Esophagus squamous epithelium (tissue), 5 donors: Measurements from ENCODE around the gene MYO7B. TPM values are rescaled to one million over a fixed set of nuclear protein-coding genes. Genes with fewer than 3 reads are reported as not detected.

Source experiments
- DNase-seq: peaks from one replicate; lab custom pipeline; 2025; lab: John Stamatoyannopoulos, UW
- H3K27ac ChIP-seq, 4 donors: fragments of 200-600 bp; sonication (generic); one replicate each; pipeline ENCODE4 v1.5.1; 2016 to 2019; ENCODE audit warnings: mild to moderate bottlenecking in 1 of 4
- H3K27me3 ChIP-seq, 4 donors: fragments of 200-600 bp; sonication (generic); 1 replicate in 3 of 4; 2 replicates in 1 of 4; pipeline versions ENCODE4 v1.5.1 to v1.6.0; 2017 to 2021; ENCODE audit warnings: antibody characterized with exemption in 1 of 4
- H3K36me3 ChIP-seq, 3 donors: fragments of 200-600 bp; sonication (generic); one replicate each; pipeline ENCODE4 v1.5.1; 2016 to 2019
- H3K4me1 ChIP-seq, 3 donors: fragments of 200-600 bp; sonication (generic); one replicate each; pipeline ENCODE4 v1.5.1; 2017 to 2019
- H3K4me3 ChIP-seq, 4 donors: fragments of 200-600 bp; sonication (generic); 1 replicate in 3 of 4; 2 replicates in 1 of 4; pipeline ENCODE4 v1.5.1; 2016 to 2019; ENCODE audit warnings: mild to moderate bottlenecking in 2 of 4, moderate library complexity in 1 of 4
- H3K9me3 ChIP-seq, 3 donors: fragments of 200-600 bp; sonication (generic); one replicate each; pipeline ENCODE4 v1.5.1; 2016 to 2019
- CTCF ChIP-seq, 6 experiments: fragments of 450-650 bp in 4 of 6; fragments of 200-600 bp in 2 of 6; sonication (generic) in 2 of 6; IDR thresholded peaks; one replicate each; pipeline ENCODE4 v1.5.1; 2016 to 2019; ENCODE audit warnings: antibody characterized with exemption in 6 of 6, mild to moderate bottlenecking in 4 of 6, moderate library complexity in 4 of 6
- POLR2A ChIP-seq, 4 donors: fragments of 450-650 bp; IDR thresholded peaks; one replicate each; pipeline ENCODE4 v1.6.1; 2017; ENCODE audit warnings: antibody characterized with exemption in 4 of 4, mild to moderate bottlenecking in 4 of 4, moderate library complexity in 3 of 4
- WGBS, 2 donors: methylation state at CpG; one replicate each; pipeline ENCODE4 v1.1.5; 2018; 5-methylcytosine and 5-hydroxymethylcytosine counted together
- intact Hi-C: fragments of 100-400 bp; cut with DNase I; formaldehyde crosslinking; loops from one replicate; pipeline ENCODE4 v1.15.0; 2022
- total RNA-seq, 4 donors: library from RNA; depleted of rRNA; stranded (reverse); fragments of >200 nt; gene quantifications; one replicate each; pipeline ENCODE4 v1.1.0, GENCODE V29; 2016
- donor health status: DM: yes; HTN: yes; CAD: no.

Gene MYO7B
- total RNA-seq, 4 donors from 2014 or later, result 0.19 TPM; not detected in 3

GRCh38 chr2:127661072-127661649 is 125.7 kb downstream of the MYO7B start:
- no peak overlapping the region for H3K4me3 ChIP-seq

GRCh38 chr2:127661949-127662510 is 126.5 kb downstream of the MYO7B start:
- 41% methylated on average over 5 of the region's 9 CpGs; no CpG with 5 or more reads in 1 of the 2 donors for WGBS, 2 donors
- no peak for TF ChIP-seq POLR2A (IDR thresholded peaks at IDR 0.05)
- no peak for TF ChIP-seq CTCF (IDR thresholded peaks at IDR 0.05)
- H3K4me1 ChIP-seq, result peaks cover 16 to 99% (median 65%) of the 10 kb centered on the region in 3 donors
- DNase-seq, result no peak
- H3K4me3 ChIP-seq, result no peak overlapping the region
- H3K36me3 ChIP-seq, result peaks cover 0 to 4% (median 0%) of the 10 kb centered on the region in 3 donors
- H3K27ac ChIP-seq, result peak overlapping the region; percentile 29 to 82 (median 68)
- H3K27me3 ChIP-seq, result peaks cover 0 to 23% (median 0%) of the 10 kb centered on the region in 4 donors
- intact Hi-C loops, result no loop called here
- no peaks in the 10 kb centered on the region for H3K9me3 ChIP-seq

More at GRCh38 chr2:127661072-127661649, 125.7 kb downstream of the MYO7B start:
- TF ChIP-seq POLR2A (IDR thresholded peaks at IDR 0.05), result no peak
- TF ChIP-seq CTCF (IDR thresholded peaks at IDR 0.05), result no peak
- Histone ChIP-seq H3K9me3 (no peaks in the 10 kb centered on the region), H3K27ac (peak overlapping the region; percentile 29 to 82 (median 68)), H3K4me1 (peaks cover 16 to 98% (median 68%) of the 10 kb centered on the region in 3 donors), H3K27me3 (peaks cover 0 to 23% (median 0%) of the 10 kb centered on the region in 4 donors), H3K36me3 (peaks cover 0 to 9% (median 0%) of the 10 kb centered on the region in 3 donors)
- WGBS, 2 donors, result 70 to 71% methylated on average over 5 to 7 of the region's 14 CpGs
- intact Hi-C loops, result no loop called here
- DNase-seq, result no peak

GRCh38 chr2:127662937-127663565 is 127.6 kb downstream of the MYO7B start:
- peak overlapping the region; percentile 38 to 85 (median 68) for H3K27ac ChIP-seq

GRCh38 chr2:127663566-127664064 is 128.1 kb downstream of the MYO7B start:
- Histone ChIP-seq H3K27ac (peak overlapping the region; percentile 38 to 85 (median 68)), H3K36me3 (no peaks in the 10 kb centered on the region), H3K27me3 (peaks cover 0 to 23% (median 0%) of the 10 kb centered on the region in 4 donors), H3K4me3 (peak overlapping the region in 2 of 4 donors; percentile 40 to 60), H3K9me3 (no peaks in the 10 kb centered on the region), H3K4me1 (peaks cover 16 to 85% (median 50%) of the 10 kb centered on the region in 3 donors)
- DNase-seq, result no peak
- no peak for TF ChIP-seq CTCF (IDR thresholded peaks at IDR 0.05)
- no peak for TF ChIP-seq POLR2A (IDR thresholded peaks at IDR 0.05)
- WGBS, 2 donors, result 52 to 77% methylated on average over 4 to 5 of the region's 6 CpGs
- intact Hi-C loops, result no loop called here

More at GRCh38 chr2:127662937-127663565, 127.6 kb downstream of the MYO7B start:
- H3K9me3 ChIP-seq, result no peaks in the 10 kb centered on the region
- intact Hi-C loops, result no loop called here
- TF ChIP-seq POLR2A (IDR thresholded peaks at IDR 0.05), result no peak
- TF ChIP-seq CTCF (IDR thresholded peaks at IDR 0.05), result no peak
- H3K36me3 ChIP-seq, result no peaks in the 10 kb centered on the region
- 26 to 37% methylated on average over 6 to 8 of the region's 9 CpGs for WGBS, 2 donors
- DNase-seq, result no peak
- H3K4me1 ChIP-seq, result peaks cover 16 to 90% (median 56%) of the 10 kb centered on the region in 3 donors
- peaks cover 0 to 23% (median 0%) of the 10 kb centered on the region in 4 donors for H3K27me3 ChIP-seq
- H3K4me3 ChIP-seq, result peak overlapping the region in 2 of 4 donors; percentile 40 to 60
